HCT116 (cell line): Measurements from ENCODE around the gene FNBP1. TPM values are rescaled to one million over a fixed set of nuclear protein-coding genes. Genes with fewer than 3 reads are reported as not detected.

ENCODE experiments used
- ATAC-seq: fragments of 200-7000 bp; cut with Tn5 transposase; 2 replicates; pipeline ENCODE4 v1.9.1; 2020; ENCODE audit warnings: mild to moderate bottlenecking, moderate library complexity
- BruUV-seq: library from RNA; stranded (reverse); fragments of 400-500 nt; replicated peaks from 2 replicates; lab custom pipeline; 2021; lab: Mats Ljungman, UMichigan
- CTCF ChIA-PET: fragments of 300-600 bp; sonication (Branson Sonifier 250); formaldehyde crosslinking; loops from one replicate; lab custom pipeline; 2021; ENCODE audit warnings: antibody characterized with exemption; lab: Charles Lee
- POLR2A ChIA-PET: fragments of 300-600, 350-600 bp; sonication (Branson Sonifier 250); formaldehyde crosslinking; loops from one replicate; lab custom pipeline; 2021; ENCODE audit warnings: antibody characterized with exemption; lab: Charles Lee
- RAD21 ChIA-PET, 2 experiments: fragments of 300-600 bp; sonication (Branson Sonifier 250); formaldehyde crosslinking; loops; one replicate each; lab custom pipeline; 2023; ENCODE audit warnings: low total read pairs in 2 of 2; ENCODE audit not compliant: uncharacterized antibody in 2 of 2, unreplicated experiment in 2 of 2, low non-redundant PET in 1 of 2; lab: Charles Lee
- DNase-seq: peaks from one replicate; pipeline ENCODE4 v3.0.0-alpha.2; 2010; ENCODE audit warnings: low read depth, low spot score
- H2AFZ ChIP-seq: fragments of 200-600 bp; shearing (Covaris generic), sonication (generic); 2 replicates; pipeline ENCODE4 v1.6.1; 2017; ENCODE audit warnings: low read depth, mixed run types, mixed read lengths, antibody characterized with exemption, low read length; ENCODE audit not compliant: poor library complexity, severe bottlenecking
- H3K27ac ChIP-seq: 2 replicates; pipeline ENCODE4 v1.5.1; 2012; ENCODE audit warnings: low read depth, low read length
- H3K27me3 ChIP-seq: fragments of 200-600 bp; sonication (generic); 2 replicates; pipeline ENCODE4 v1.6.1; 2016; ENCODE audit warnings: mixed run types, low read length, mixed read lengths; ENCODE audit not compliant: insufficient read depth
- H3K36me3 ChIP-seq, 2 experiments: fragments of 200-500 bp in 1 of 2; fragments of 200-600 bp in 1 of 2; sonication (Bioruptor generic) in 1 of 2; sonication (generic) in 1 of 2; 2 replicates each; pipeline versions ENCODE4 v1.5.1 to v1.6.1; 2014 to 2016; ENCODE audit warnings: low read length in 2 of 2, inconsistent platforms in 1 of 2, mixed read lengths in 1 of 2, mixed run types in 1 of 2; ENCODE audit not compliant: insufficient read depth in 2 of 2, control insufficient read depth in 1 of 2
- H3K4me1 ChIP-seq, 2 experiments: fragments of 200-600 bp in 1 of 2; sonication (generic) in 1 of 2; 2 replicates each; pipeline versions ENCODE4 v1.5.1 to v1.6.1; 2012 to 2017; ENCODE audit warnings: low read length in 2 of 2, inconsistent platforms in 1 of 2, mild to moderate bottlenecking in 1 of 2, mixed read lengths in 1 of 2, mixed run types in 1 of 2, moderate library complexity in 1 of 2; ENCODE audit not compliant: insufficient read depth in 2 of 2, control insufficient read depth in 1 of 2
- H3K4me2 ChIP-seq: fragments of 200-600 bp; sonication (generic); 2 replicates; pipeline ENCODE4 v1.6.1; 2017; ENCODE audit warnings: mixed run types, low read length, mixed read lengths
- H3K4me3 ChIP-seq, 2 experiments: fragments of 200-600 bp in 1 of 2; sonication (generic) in 1 of 2; replicated peaks in 1 of 2; 2 replicates each; pipeline ENCODE4 v1.5.1; 2011 to 2016; ENCODE audit warnings: low read length in 2 of 2, control low read depth in 1 of 2, low read depth in 1 of 2, mild to moderate bottlenecking in 1 of 2, mixed read lengths in 1 of 2, mixed run types in 1 of 2
- H3K79me2 ChIP-seq: fragments of 200-600 bp; sonication (generic); 2 replicates; pipeline ENCODE4 v1.6.1; 2017; ENCODE audit warnings: mild to moderate bottlenecking, mixed run types, low read length, moderate library complexity, mixed read lengths; ENCODE audit not compliant: insufficient read depth
- H3K9ac ChIP-seq: fragments of 200-600 bp; sonication (generic); 2 replicates; pipeline ENCODE4 v1.6.1; 2016; ENCODE audit warnings: low read length, mixed read lengths
- H3K9me2 ChIP-seq: fragments of 200-600 bp; sonication (generic), shearing (Covaris generic); 2 replicates; pipeline ENCODE4 v1.6.1; 2017; ENCODE audit warnings: mixed run types, mild to moderate bottlenecking, moderate library complexity; ENCODE audit not compliant: insufficient read depth
- H3K9me3 ChIP-seq, 2 experiments: fragments of 200-500 bp in 1 of 2; fragments of 200-600 bp in 1 of 2; sonication (Bioruptor generic) in 1 of 2; sonication (generic) in 1 of 2; 2 replicates each; pipeline ENCODE4 v1.6.1; 2014 to 2017; ENCODE audit warnings: low read length in 2 of 2, mixed read lengths in 2 of 2, inconsistent platforms in 1 of 2, low read depth in 1 of 2, mild to moderate bottlenecking in 1 of 2, mixed run types in 1 of 2, moderate library complexity in 1 of 2; ENCODE audit not compliant: control insufficient read depth in 1 of 2, insufficient read depth in 1 of 2
- H4K20me1 ChIP-seq: fragments of 200-600 bp; sonication (generic), shearing (Covaris generic); 2 replicates; pipeline ENCODE4 v1.6.1; 2017; ENCODE audit warnings: mixed run types, mild to moderate bottlenecking, moderate library complexity; ENCODE audit not compliant: insufficient read depth
- CEBPB ChIP-seq: IDR thresholded peaks from 2 replicates; pipeline ENCODE4 v1.6.1; 2012; ENCODE audit warnings: low read depth
- ELF1 ChIP-seq: IDR thresholded peaks from 2 replicates; pipeline ENCODE4 v1.6.1; 2012; ENCODE audit warnings: low read depth, borderline replicate concordance
- EZH2phosphoT487 ChIP-seq: fragments of 200-600 bp; IDR thresholded peaks from 2 replicates; pipeline ENCODE4 v1.6.1; 2018; ENCODE audit warnings: antibody characterized with exemption, borderline replicate concordance
- FOSL1 ChIP-seq: IDR thresholded peaks from 2 replicates; pipeline ENCODE4 v1.6.1; 2012; ENCODE audit warnings: low read depth
- JUND ChIP-seq: IDR thresholded peaks from 2 replicates; pipeline ENCODE4 v1.6.1; 2012
- POLR2A ChIP-seq: IDR thresholded peaks from 2 replicates; pipeline ENCODE4 v1.7.0; 2011; ENCODE audit warnings: borderline replicate concordance; ENCODE audit not compliant: insufficient read depth, insufficient read length; ENCODE audit errors: extremely low read depth
- SP1 ChIP-seq: IDR thresholded peaks from 2 replicates; pipeline ENCODE4 v1.6.1; 2012; ENCODE audit warnings: low read depth
- SRF ChIP-seq: IDR thresholded peaks from 2 replicates; pipeline ENCODE4 v1.6.1; 2012; ENCODE audit warnings: low read depth
- ZBTB33 ChIP-seq: IDR thresholded peaks from 2 replicates; pipeline ENCODE4 v1.6.1; 2011; ENCODE audit warnings: mild to moderate bottlenecking, low read length, moderate library complexity; ENCODE audit not compliant: insufficient replicate concordance; ENCODE audit errors: extremely low read depth
- ZNF274 ChIP-seq: fragments of 200-500 bp; sonication (Bioruptor generic); IDR thresholded peaks from 2 replicates; pipeline ENCODE4 v1.6.1; 2014; ENCODE audit warnings: mild to moderate bottlenecking, low read depth, low read length, inconsistent platforms
- intact Hi-C: fragments of 100-400 bp; cut with micrococcal nuclease; formaldehyde crosslinking; loops from 2 replicates; pipeline ENCODE4 v1.10.0; 2022
- total RNA-seq: library from RNA; stranded (reverse); gene quantifications from one replicate; pipeline ENCODE4 v1.2.1, GENCODE V29; 2021; ENCODE audit not compliant: unreplicated experiment
- TF ChIP-seq, protein P1 (sequence below): IDR thresholded peaks from 2 replicates; pipeline ENCODE4 v1.6.1; 2012; ENCODE audit warnings: low read depth
- TF ChIP-seq, protein P2 (sequence below): IDR thresholded peaks from 2 replicates; pipeline ENCODE4 v1.6.1; 2012

Gene FNBP1
- total RNA-seq, 1 experiment from 2014 or later = 25.0 TPM

- ChIA-PET POLR2A (no interaction called here), RAD21 (no interaction called here), CTCF (no interaction called here)
- peaks cover 6 to 12% of the 10 kb centered on the region in 2 experiments; a peak in 3 of 4 replicates for H3K4me1 ChIP-seq
- ATAC-seq (no peak), DNase-seq (no peak)
- no peak overlapping the region for H3K9ac ChIP-seq
- H3K36me3 ChIP-seq = no peaks in the 10 kb centered on the region
- intact Hi-C loops = no loop called here
- no TSS peak for BruUV-seq
- no peak overlapping the region for H3K27ac ChIP-seq
- TF ChIP-seq POLR2A (no peak), EZH2phosphoT487 (no peak)
- H3K79me2 ChIP-seq = no peaks in the 10 kb centered on the region; the same call in 1 of the 2 replicates
- no peaks in the 10 kb centered on the region for H3K27me3 ChIP-seq
- H4K20me1 ChIP-seq = no peaks in the 10 kb centered on the region
- H3K9me2 ChIP-seq = no peaks in the 10 kb centered on the region
- H3K4me3 ChIP-seq = no peak overlapping the region
- H3K9me3 ChIP-seq = no peaks in the 10 kb centered on the region
- no peak overlapping the region for H3K4me2 ChIP-seq
- H2AFZ ChIP-seq = no peak overlapping the region
Measured at GRCh38 chr9:129999141-129999510, 43.9 kb downstream of the FNBP1 start.

- no peak for TF ChIP-seq ELF1
- no peak for TF ChIP-seq CEBPB
- TF ChIP-seq, protein P1, sequence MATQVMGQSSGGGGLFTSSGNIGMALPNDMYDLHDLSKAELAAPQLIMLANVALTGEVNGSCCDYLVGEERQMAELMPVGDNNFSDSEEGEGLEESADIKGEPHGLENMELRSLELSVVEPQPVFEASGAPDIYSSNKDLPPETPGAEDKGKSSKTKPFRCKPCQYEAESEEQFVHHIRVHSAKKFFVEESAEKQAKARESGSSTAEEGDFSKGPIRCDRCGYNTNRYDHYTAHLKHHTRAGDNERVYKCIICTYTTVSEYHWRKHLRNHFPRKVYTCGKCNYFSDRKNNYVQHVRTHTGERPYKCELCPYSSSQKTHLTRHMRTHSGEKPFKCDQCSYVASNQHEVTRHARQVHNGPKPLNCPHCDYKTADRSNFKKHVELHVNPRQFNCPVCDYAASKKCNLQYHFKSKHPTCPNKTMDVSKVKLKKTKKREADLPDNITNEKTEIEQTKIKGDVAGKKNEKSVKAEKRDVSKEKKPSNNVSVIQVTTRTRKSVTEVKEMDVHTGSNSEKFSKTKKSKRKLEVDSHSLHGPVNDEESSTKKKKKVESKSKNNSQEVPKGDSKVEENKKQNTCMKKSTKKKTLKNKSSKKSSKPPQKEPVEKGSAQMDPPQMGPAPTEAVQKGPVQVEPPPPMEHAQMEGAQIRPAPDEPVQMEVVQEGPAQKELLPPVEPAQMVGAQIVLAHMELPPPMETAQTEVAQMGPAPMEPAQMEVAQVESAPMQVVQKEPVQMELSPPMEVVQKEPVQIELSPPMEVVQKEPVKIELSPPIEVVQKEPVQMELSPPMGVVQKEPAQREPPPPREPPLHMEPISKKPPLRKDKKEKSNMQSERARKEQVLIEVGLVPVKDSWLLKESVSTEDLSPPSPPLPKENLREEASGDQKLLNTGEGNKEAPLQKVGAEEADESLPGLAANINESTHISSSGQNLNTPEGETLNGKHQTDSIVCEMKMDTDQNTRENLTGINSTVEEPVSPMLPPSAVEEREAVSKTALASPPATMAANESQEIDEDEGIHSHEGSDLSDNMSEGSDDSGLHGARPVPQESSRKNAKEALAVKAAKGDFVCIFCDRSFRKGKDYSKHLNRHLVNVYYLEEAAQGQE = no peak
- TF ChIP-seq ZBTB33 = no peak
- no peak for TF ChIP-seq POLR2A
- no peak for TF ChIP-seq ZNF274
- TF ChIP-seq EZH2phosphoT487 = no peak
- TF ChIP-seq, protein P2, sequence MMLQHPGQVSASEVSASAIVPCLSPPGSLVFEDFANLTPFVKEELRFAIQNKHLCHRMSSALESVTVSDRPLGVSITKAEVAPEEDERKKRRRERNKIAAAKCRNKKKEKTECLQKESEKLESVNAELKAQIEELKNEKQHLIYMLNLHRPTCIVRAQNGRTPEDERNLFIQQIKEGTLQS = no peak
- TF ChIP-seq SP1 = no peak
- no peak for TF ChIP-seq SRF
- no peak for TF ChIP-seq FOSL1
- TF ChIP-seq JUND = no peak
- no peaks in the 10 kb centered on the region for H3K36me3 ChIP-seq
- no peaks in the 10 kb centered on the region for H3K27me3 ChIP-seq
- DNase-seq (no peak), ATAC-seq (no peak)
- no peak overlapping the region for H3K4me3 ChIP-seq
- ChIA-PET RAD21 (no interaction called here), POLR2A (no interaction called here), CTCF (no interaction called here)
- peaks cover 6 to 12% of the 10 kb centered on the region in 2 experiments; a peak in 3 of 4 replicates for H3K4me1 ChIP-seq
- H2AFZ ChIP-seq = no peak overlapping the region
- H3K4me2 ChIP-seq = no peak overlapping the region
- no peaks in the 10 kb centered on the region; the same call in 1 of the 2 replicates for H3K79me2 ChIP-seq
- no peak overlapping the region for H3K27ac ChIP-seq
- H3K9ac ChIP-seq = no peak overlapping the region
- H3K9me2 ChIP-seq = no peaks in the 10 kb centered on the region
- no peaks in the 10 kb centered on the region for H4K20me1 ChIP-seq
- intact Hi-C loops = no loop called here
- no TSS peak for BruUV-seq
- H3K9me3 ChIP-seq = no peaks in the 10 kb centered on the region
Measured at GRCh38 chr9:129998491-129999140, 44.4 kb downstream of the FNBP1 start.
